ENCODE results near the gene CALHM5.

Gene CALHM5

DNA sequence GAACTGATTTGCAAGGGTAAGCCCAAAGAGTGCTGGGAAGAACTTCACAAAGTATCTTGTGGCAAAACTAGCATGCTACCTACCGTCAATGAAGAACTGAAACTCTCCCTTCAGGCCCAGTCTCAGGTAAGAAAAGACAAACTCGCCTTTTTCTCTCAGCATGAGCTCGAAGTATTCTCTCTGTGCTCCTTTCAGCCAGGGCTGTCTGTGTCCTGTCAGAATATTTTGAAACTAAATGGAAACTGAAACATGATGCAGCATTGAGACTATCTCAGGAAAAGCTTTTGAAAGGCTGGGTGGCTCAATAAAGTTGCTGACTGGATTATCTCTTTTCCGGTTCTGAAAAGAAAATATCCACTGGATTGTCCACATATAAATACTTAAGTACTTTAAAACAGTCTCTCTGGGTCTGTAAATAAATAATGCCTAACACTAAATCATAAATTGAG lies 696 bp downstream of the CALHM5 start:
- no peak for FAIRE-seq

DNA sequence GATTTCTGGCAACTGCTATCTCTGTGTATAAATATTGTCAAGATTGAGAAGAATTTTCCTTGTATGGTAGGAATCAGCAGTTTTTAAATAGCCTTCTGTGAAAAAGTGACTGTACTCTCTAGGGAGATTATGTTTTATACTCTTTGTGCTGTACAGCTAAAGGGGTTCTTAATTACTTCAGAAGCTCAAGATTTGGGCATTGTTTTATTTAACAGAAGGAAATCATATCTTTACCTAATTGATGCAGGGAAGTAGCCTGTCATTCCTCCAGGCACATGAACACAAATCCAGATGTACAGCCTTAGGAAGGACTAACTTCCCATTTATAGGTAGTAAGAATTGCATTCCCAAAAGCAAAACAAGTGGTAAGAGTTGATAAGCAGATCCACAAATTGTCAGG lies 1.3 kb downstream of the CALHM5 start:
- no peak for FAIRE-seq

DNA sequence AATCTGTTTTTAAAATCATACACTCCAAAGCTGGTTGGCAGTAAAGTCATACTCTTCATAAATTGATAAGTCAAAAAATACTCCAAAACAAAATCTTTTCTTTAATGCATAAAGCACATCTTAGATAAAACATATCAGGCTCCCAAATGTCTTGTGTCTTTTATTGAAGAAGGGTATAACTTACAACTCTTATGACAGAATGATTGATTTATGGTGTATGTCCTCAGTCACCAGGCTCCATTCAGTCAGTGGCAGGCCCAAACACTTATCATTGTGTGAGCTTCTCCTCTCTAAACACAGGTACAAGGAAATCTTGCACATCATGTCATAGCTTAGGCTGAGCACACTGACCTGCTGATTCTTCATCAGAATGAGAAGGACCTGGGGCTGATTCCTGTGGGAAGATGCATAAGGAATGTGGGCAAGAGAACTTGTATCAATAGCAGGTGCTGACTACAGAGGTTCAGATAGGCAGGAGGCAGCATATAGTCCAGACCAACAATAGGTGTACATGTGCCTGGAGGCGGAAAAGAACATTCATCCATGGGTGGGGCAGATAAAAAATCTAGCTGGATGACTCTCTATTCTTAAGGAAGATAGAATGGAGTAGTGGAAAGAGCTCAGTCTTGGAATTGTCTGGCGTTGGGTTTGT lies 1.9 kb downstream of the CALHM5 start:
- FAIRE-seq, result no peak

DNA sequence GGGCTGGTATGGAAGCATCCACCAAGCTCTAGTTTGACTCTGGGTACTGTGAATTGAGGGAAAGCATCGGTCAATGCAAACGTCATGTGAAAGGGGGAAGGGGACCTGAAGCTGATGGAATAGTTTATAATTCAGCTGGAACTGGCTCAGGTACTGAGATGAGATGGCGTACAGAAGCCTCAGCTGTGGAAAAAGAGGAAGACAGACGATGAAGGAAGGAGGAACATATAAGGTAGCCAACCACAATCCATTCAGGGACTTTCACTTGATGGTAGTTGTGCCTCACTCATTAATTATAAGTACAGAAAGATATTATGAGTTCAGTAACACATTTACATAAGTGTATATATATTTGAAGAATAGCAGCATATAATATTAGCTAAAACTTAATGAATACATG lies 2.7 kb downstream of the CALHM5 start:
- FAIRE-seq, result no peak

DNA sequence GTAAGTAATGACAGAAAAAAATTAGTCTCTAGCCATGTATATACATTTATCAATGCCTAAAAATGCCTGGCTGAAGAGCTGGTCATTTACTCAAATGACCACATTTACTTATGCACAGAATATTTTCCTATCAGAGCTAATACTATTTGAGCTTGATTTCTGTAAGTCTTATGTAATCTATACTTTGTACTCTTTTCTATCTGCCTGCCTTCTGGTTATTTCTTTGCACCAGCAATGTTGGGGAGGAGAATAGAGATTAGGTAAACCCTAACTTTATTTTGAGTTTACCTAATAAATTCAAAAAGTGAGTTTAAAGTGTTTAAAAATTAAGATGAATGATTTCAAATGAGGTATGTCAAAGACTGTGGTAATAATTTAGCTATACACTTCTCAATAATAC lies 3.7 kb downstream of the CALHM5 start:
- no peak for FAIRE-seq

GRCh38 chr6:116518621-116519368 lies 7.4 kb downstream of the CALHM5 start:
- no peak for FAIRE-seq

- no peak for FAIRE-seq
Observed at GRCh38 chr6:116522896-116523295, 11.5 kb downstream of the CALHM5 start.

DNA sequence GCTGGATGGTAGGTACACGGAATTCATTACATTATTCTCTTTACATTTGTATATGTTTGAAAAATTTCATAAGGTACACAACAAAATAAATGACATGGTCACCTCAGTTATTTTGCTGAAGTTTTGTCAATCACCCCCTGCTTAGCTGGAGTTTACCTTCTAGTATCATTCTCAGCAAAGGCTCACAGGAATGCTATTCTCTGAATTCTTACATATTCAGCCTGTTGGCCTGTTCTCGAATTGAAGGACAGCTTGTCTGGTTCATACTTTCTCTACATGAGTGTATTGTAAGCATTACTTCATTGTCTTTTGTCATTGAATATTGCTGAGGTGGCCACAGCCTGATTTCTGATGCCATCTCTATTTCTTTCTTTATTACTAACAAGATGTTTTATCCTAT lies 12.8 kb downstream of the CALHM5 start:
- no peak for FAIRE-seq

DNA sequence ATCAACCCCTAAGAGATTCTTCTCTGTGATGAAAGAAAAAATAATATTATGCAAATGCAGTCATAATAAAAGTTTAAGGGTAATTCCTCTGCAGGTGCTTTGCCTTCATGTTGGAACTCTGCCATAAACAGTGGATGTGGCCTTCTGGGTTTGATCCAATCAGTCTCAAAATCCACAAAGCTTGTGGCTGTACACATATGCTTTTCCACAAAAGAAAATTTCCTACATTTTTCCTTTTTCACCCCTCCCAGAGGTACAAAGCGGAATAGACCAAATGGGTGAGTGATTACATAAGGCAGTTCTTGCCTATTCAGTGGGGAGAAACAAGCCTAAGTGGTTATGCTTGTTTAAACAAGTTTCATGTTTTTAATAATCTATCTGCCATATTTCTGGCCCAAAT lies 16.7 kb downstream of the CALHM5 start:
- FAIRE-seq, result no peak

DNA sequence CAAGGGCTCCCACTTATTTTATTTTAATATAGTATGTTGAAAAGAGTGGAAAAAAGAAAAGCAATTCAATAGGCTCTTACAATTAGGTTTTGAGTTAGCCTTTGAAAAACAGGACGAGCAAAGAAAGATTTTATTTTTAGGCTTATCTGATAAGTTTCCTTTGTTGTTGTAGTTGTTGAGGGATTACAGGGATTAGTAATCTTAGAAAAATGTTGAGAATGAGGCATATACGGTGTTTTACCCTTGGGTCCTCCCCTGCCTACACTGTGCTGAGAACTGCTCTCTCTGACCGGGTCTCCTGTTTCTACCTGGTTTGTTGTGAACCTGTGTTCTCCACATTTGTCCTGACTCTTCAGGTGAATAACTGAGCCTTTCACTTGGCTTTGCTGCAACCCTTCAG lies 17.3 kb downstream of the CALHM5 start:
- no peak for FAIRE-seq

DNA sequence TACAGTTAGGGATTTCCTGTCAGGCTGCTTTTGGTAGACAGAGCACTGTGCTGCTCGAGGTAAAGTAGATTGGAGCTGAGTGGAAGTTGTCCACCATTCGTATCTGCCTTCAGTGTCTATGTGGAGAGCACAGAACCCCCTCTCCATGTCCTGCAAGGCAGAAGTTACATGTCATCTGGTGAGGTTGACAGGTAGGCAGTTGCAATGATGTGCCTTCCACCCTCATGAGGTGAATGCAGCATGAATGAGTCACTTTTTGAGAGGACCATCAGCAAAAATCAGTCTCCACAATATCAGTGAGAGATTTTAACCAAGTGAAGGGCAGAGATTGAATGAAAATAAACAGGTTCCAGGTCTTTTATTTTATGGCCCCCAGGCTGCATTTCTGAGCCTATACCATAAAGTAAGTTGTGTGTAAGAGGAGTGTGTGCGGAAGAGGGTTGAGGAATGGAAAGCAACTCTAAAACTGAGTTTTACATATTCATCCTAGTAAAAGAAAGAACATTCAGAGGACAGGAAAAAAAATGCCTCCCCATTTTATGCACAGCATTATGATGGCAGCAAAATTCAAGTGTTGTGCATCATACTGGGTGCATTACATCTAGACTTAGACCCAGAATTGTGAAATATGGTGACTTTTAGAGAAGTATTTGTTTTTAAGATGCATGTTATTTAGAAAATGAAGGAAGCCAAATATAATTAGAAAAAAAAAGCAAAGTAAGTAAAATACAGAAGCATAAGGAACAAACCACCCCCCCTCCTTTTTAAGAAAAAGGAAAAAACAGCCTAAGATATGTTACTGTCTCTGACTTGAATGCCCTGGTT lies 18.2 kb downstream of the CALHM5 start:
- no peak for FAIRE-seq

DNA sequence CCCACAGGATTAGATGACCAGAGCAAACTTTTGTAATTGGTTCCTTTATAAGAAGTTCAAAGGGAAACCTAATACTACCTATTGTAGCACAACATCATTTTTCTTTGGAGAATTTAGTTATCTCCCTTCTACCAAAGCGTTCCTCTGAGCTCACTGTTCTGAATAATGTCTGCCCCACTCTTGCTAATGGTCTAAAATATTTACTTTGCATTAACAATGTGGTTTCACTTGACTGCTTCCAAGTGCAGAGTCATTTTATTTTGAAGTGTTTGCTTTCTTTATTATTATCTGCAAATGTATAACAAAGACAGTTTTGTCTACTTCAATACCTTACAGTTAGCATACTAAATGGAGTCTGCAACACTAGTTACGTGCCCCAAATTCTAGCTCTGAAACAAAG lies 19.0 kb downstream of the CALHM5 start:
- peak; percentile 86 for FAIRE-seq

- FAIRE-seq, result peak; percentile 30
Observed at GRCh38 chr6:116531675-116532570, 20.5 kb downstream of the CALHM5 start.

- FAIRE-seq, result no peak
Observed at GRCh38 chr6:116533233-116533957, 22.0 kb downstream of the CALHM5 start.

GRCh38 chr6:116535109-116535508 lies 23.7 kb downstream of the CALHM5 start:
- FAIRE-seq, result no peak

DNA sequence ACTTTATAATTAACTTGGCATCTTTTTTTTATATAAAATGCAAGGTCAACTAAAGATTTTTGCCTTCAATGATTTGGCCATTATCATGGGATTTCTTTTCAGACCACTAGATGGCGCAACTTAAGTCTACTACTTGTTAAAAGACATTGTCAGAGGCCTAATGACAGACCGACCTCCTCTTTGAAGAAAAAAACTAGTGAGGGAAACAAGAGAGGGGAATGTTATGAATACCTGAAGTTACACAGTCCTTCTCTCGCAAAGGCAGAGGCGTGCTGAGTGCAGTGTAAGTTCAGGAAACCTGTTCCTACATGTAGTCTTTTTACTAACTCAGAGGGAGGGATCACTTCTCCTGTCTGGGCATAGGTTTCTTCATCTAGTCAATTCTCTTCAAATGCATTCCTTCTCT lies 24.8 kb downstream of the CALHM5 start:
- FAIRE-seq, result peak; percentile 97

DNA sequence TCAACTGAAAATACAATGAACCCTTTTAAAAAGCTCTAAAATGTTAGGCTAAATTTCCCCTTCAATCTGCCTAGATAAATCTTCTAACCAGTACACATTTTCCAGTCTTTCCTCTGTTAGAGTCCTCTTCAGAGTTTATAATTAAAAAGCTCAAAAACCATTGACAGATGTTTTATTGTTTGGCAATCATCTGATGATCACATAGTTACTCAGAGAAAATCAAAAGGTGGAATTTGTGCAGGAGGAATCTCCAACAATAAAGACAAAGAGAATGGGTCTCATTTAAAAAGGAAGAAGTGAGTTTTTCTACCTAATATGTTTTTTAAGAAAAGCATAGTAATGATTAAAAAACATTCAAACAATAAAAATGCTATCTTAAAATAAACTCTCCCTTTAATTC lies 31.0 kb downstream of the CALHM5 start:
- FAIRE-seq, result no peak

GRCh38 chr6:116543149-116543548 lies 31.7 kb downstream of the CALHM5 start:
- no peak for FAIRE-seq

DNA sequence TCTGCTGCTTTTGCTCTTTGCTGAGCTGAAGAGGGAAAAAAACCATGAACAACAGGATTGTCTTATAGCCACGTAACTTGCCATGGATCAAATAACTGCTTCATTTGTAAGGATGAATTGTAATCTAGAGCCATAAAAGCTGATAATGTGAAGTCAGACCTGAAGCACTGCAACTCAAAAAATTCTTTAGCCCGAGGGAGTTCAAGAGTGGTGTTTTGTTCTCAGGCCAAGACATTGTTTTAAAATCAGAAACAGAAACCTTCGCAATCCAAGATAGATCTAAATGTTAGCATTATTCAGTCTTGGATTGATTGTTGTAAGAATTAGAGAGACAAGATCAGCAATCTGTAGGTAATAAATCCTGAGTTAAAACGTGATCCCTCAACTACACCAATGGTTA lies 34.2 kb downstream of the CALHM5 start, which contains the start of gene TRAPPC3L:
TRAPPC3L (minus strand) TSS at position 34 of the 400 bp plus-strand sequence. CDS start 170 bp downstream, outside the sequence.
- FAIRE-seq, result no peak

DNA sequence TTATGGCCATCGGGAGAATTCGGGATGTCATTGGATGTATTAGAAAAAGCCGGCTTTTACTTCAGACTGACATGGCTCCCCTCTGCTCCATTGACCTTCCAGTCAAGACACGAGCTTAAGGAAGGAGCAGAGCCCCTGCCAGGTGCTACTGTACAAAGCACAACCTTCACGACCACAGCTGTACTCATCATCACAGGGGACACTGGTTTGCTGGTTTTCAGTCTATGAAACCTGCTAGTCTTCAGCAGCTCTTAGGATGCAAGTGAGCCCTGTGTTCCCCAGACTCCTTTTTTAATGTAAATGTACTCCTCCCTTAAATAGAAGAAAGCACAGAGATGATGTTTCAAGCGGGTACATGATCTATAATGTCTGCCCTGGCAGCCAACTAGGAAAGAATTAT lies 35.9 kb downstream of the CALHM5 start:
- no peak for FAIRE-seq

DNA sequence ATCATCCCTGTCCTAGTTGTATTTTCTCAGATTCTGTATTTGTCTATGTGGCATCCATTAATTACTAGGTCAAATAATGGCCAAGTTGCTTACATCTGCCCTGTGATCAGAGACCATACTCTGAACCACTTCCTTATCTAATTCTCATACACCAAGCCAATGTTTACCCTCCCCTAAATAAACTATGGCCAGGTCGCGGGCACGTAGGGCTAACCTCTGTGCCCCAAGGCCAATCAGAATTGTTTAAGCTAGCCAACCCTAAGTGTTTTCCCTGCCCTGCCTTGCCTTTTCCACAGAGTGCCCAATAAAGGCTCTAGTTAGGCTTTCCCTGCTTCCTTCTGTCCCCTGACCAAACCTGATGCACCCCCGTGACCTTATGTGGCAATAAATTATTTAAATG lies 39.4 kb downstream of the CALHM5 start:
- FAIRE-seq, result no peak

GRCh38 chr6:116553451-116553850 lies 42.0 kb downstream of the CALHM5 start, which contains the start of gene CALHM4:
Gene CALHM4 (plus strand): TSS chr6:116553751. CDS start chr6:116553794, 43 bp downstream.
- no peak for FAIRE-seq

All from islet of Langerhans (tissue), 1 donor.